COR-L47 (cell line): Measurements from ENCODE around the gene EVC2.

Experiments used
- DNase-seq: peaks from one replicate; lab custom pipeline; 2025; lab: John Stamatoyannopoulos, UW

Gene EVC2, protein sequence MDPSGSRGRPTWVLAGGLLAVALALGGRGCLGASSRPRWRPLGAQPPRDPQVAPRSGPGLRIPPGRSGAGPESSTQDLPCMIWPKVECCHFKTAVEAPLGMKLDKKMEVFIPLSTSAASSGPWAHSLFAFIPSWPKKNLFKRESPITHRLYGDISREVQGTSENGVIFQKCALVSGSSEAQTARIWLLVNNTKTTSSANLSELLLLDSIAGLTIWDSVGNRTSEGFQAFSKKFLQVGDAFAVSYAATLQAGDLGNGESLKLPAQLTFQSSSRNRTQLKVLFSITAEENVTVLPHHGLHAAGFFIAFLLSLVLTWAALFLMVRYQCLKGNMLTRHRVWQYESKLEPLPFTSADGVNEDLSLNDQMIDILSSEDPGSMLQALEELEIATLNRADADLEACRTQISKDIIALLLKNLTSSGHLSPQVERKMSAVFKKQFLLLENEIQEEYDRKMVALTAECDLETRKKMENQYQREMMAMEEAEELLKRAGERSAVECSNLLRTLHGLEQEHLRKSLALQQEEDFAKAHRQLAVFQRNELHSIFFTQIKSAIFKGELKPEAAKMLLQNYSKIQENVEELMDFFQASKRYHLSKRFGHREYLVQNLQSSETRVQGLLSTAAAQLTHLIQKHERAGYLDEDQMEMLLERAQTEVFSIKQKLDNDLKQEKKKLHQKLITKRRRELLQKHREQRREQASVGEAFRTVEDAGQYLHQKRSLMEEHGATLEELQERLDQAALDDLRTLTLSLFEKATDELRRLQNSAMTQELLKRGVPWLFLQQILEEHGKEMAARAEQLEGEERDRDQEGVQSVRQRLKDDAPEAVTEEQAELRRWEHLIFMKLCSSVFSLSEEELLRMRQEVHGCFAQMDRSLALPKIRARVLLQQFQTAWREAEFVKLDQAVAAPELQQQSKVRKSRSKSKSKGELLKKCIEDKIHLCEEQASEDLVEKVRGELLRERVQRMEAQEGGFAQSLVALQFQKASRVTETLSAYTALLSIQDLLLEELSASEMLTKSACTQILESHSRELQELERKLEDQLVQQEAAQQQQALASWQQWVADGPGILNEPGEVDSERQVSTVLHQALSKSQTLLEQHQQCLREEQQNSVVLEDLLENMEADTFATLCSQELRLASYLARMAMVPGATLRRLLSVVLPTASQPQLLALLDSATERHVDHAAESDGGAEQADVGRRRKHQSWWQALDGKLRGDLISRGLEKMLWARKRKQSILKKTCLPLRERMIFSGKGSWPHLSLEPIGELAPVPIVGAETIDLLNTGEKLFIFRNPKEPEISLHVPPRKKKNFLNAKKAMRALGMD

DNA sequence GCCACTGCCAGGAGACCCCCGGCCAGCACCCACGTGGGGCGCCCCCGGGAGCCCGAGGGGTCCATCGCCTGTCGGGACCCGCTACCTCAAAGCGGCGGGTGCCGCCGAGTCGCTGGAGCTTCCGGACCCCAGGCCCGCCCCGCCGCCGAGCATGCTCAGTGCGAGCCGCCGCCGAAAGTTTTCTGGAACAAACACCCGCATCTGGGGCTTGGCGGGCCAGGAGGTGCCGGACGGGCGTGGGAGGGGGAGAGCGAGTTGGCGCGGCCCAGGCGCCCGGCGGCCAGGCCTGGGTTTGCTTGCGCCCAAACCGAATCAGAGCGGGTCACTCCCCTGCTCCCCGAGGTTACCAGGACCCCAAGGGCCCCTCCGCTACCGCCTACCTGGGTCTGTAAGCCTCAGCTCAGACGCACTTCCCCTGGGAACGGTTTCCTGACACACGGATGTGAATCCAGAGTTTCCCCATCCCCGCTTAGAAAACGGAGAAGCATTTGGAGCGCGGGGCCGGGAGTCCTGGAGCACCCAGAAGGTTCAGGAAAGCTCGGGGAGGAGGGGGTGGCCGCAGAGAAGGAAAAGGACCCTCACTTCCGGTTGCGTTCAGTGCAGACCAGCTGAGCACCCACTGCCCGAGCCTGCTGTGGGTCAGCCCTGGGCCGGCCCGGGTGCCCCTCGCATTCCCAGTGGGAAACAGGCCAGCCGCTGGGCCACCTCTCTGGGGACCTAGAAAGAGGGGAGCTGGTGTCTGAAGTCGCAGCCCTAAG, at the start of gene EVC2:
Gene EVC2 (minus strand): TSS at position 111 of the 758 bp plus-strand sequence. CDS start 46 bp downstream, at position 65.
- DNase-seq, result no peak

DNA sequence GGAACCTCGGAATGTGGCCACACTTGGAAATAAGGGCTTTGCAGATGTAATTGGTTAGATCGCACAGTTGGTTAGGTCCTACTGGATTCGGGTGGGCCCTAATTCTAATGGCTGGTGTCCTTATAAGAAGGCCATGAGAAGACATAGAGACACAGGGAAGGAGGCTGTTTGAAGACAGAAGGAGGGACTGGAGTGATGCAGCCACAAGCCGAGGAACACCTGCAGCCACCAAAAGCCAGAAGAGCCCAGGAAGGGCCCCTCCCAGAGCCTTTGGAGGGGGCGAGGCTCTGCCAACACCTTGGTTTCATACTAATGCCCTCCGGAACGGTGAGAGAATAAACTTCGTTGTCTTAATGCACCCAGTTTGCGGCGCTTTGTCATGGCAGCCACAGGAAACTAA, 49.6 kb upstream of the EVC2 start:
- DNase-seq, result no peak

DNA sequence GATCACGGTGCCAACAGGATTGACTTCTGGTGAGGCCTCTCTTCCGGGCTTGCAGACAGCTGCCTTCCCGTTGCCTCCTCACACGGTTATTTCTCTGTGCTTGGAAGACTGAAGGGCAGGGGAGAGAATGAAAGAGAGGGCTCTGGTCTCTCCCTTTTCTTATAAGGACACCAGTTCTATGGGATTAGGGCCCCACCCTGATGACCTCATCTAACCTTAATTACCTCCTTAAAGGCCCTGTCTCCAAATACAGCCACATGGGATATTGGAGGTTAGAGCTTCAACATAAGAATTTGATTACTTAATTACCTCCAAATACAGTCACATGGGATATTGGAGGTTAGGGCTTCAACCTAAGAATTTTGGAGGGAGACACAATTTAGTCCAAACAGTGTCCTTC, 49.2 kb upstream of the EVC2 start:
- DNase-seq, result no peak

DNA sequence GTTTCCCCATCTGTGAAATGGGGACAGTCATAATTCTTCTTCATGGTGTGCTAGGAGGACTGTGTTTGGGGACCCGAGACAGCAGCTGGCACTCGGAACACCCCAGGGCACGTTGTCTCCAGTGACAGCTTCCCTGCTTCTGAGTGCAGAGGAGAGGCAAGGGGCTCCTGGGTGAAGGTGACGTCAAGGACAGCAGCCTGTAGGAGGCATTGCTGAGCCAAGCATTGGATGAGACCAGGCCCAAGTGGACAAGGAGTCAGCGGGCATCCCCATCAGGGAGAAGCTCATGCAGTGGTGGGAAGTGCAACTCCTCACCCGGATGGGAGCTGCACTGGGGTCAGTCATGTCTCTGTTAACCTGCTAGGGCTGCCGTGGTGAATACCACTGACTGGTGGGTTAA, 48.7 kb upstream of the EVC2 start:
- no peak for DNase-seq

DNA sequence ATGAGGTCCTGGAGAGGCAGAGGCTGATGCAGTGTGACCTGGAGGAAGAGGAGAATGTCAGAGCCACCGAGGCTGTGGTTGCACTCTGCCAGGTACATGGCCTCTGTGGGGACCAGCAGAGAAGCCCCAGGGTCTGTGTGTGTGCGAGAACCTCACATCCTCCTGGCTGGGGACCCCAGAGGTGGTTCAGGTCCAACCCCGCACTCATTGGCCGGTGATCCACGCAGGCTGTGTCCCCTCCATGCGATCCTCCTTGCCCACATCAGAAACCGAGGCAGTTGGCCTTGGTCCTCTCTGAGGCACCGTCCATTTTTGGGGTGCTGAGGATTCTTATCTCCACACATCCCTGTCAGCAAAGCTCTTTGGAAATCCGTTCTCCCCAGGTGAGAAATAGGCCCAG, 47.9 kb upstream of the EVC2 start:
- no peak for DNase-seq

DNA sequence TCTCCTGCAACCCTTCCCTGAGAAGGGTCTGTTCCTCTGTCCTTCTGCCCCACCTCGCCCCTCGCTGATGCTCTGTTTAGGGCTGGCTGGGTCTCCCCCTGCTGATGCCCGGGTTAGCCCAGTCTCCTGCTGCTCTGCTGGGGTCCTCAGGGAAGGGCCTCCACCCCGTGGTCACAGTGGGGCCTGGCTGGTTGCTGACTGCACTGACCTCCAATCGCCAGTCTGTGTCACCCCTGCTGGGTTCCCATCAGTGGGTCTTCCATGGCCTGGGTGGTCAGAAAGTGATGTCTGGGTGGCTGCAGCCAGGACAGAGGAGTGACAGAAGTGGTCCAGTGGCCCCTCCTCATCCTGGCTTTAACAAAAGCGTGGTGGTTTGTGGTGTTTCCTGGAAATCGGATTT, 47.3 kb upstream of the EVC2 start:
- DNase-seq, result no peak

DNA sequence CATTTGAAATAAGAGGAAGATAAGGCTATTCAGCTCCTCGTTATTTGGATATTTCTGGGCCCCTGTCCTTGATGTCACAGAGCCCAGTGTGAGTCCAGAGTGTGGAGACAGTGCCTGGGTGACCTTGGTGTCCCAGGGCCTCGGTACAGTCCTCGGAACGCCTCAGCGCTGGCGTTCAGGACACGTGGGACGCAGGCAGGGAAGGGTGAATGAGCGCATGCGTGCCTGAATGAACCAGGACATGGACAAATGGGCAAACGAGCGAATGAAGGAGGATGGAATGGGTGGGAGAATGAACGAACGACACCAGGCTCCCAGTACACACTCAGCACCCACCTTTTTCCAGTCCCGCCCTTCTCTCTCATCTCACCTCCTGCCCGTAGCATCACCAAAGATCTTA, 46.8 kb upstream of the EVC2 start:
- DNase-seq, result no peak

DNA sequence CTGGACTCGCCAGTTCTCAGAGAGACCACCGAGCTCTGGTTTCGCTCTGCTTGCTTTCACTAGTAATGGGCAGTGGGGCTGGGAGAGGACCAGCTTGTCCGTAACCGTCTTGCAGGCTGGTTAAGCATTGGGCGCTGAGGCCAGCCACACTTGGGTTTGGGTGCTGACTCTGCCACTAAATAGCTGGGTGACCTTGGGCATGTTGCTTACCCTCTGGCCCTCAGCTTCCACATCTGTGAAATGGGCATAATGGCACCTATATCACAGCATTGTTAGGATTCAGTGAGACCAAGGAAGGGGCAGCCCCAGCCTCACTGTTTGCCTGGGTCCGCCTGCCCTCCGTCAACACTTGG, 46.1 kb upstream of the EVC2 start:
- DNase-seq, result no peak

DNA sequence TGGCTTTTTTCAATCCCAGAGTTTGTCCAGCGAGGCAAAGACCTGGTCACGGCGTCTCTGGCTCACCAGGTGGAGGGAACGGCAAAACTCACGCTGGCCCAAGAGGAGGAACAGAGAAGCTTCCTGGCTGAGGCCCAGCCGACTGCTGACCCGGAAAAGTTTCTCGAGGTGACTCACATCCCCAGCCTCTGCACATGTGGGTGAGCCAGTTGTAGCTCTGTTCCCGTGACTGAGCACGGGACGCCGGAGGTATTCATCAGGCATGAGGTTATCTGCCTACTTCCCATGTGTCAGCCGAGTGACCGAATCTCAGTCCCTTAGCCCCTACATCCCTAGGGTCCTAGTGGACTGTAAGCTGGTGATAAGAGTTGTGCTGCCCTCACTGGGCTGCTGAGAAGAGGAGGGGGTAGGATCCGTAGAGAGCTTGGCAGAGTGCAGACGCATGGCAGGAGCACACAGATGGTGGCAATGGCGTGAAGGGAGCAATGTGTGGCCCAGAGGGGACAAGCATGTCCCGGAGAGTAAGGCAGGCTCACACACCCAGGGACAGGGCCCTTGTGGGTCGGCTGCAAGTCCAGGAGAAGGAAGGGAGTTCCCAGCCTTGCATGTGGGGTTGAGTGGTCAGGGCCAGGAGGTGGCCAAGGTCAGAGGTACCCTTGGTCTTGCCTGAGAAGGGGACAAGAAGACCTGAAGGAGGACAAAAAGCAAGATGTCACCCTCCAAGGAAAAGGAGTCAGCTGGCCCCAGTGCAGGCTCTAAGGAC, 45.6 kb upstream of the EVC2 start:
- no peak for DNase-seq

DNA sequence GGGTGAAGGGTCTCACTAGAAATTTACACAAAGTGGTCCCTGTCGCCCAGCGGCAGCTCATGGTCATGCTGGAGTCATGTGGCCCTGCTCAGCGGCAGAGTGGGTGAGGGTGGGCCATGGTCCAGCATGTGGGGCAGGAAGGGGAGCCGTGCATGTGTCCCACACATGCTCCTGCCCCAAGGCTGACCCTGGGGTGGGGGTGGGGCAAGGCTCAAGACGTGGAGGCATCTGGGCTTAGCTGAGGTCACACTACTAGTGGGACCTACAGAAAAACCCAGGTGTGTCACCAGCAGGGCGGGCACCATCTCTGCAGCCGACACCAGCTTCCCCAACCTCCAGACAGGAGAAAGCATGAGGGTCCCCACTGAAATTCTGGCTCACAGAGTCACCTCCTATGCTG, 45.0 kb upstream of the EVC2 start:
- DNase-seq, result no peak

DNA sequence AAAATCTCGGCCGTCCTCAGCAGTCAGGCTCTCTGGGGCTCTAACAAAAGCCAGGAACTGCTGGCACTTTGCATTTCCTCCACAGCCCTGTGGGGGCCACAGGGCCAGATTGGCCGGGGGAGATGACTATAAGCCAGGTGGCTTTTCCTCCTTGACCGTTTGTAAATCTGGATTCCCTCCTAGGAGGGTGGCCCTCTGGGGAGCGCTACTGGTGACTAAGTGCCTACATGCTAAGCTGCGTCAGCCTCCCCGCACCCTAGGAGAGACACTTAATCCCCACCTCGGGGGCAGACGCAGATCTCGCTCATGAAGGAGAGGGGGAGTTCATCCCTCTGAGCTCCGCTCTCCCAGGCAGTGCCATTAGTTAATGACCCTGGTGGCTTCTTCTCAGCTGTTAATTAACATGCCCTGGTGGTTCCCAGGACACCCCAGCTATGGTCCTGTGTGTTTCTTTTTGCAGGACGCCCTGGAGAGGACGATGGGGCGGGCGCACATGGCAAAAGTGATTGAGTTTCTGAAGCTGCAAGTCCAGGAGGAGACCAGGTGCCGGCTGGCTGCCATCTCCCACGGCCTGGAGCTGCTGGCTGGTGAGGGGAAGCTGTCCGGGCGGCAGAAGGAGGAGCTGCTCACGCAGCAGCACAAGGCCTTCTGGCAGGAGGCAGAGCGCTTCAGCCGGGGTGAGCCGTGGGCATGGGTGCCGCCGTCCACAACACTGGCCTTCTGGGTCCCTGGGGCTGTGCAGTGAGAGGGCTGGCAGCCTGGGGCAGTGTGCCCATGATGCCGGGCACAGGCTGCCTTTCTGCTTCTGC, 44.2 kb upstream of the EVC2 start:
- DNase-seq, result no peak

DNA sequence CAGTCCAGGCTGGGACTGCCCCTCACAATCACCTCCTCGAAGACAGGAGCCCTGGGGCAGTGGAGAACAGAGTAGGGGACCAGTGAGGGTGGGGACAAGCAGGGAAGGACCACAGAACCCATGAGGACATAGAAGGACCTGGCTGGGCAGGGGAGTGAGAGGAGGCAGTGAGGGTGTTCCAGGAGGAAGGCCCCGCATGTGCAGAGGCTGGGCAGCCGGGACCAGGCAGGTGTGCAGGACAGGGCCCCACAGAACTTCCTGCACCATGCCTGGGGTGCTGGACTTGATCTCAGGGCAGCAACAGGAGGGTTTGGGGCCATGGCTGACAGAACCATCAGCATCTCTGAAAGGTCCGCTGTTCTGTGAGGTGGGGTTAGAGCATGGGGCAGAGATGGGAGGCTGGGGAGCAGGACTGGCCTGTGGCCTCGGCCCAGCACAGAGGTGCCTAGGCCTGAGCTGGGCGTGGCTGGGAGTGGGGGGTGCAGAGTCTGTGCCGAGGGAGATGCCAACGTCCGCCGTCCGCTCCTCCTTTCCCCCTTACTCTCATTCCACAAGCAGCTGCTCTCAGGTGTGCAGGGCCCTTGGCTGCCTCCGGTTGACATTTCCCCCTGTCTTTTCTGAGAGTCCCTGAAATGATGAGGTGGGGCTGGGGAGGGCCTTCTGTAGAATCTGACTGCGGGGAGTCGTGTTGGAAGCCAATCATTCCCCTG, 43.5 kb upstream of the EVC2 start:
- no peak for DNase-seq

DNA sequence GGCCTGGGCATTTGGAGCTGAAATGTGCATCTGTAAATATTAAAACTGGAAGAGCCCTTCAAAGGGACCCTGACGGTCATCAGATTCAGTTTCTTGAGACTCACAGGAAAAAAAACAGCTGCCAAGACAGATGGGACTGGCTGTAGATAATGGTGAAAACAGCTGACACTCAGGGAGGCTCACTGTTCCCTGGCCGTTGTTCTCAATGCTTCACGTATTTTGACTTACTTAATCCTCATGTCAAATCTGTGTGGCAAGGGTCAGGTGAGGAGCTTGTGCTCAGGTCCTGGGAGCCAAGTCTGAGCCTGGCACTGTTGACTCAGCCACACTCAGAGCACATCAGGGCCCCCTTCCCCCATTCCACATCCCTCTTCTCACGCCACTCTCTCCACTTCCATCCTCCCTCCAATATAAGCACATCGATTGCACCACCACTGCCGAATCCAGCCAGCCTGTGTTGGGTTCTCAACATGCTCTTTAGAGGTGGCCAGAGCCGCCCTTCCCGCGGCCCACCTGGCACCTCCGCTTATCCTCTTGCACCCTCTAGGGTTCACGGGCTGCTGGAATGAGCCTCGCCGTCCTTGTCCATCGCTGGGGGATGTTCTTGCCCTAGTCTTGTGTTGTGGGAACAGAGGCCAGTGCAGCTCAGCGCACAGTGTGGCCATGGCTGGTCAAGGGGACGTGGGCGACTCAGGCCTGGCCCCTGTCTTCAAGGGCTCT, 42.7 kb upstream of the EVC2 start:
- no peak for DNase-seq

DNA sequence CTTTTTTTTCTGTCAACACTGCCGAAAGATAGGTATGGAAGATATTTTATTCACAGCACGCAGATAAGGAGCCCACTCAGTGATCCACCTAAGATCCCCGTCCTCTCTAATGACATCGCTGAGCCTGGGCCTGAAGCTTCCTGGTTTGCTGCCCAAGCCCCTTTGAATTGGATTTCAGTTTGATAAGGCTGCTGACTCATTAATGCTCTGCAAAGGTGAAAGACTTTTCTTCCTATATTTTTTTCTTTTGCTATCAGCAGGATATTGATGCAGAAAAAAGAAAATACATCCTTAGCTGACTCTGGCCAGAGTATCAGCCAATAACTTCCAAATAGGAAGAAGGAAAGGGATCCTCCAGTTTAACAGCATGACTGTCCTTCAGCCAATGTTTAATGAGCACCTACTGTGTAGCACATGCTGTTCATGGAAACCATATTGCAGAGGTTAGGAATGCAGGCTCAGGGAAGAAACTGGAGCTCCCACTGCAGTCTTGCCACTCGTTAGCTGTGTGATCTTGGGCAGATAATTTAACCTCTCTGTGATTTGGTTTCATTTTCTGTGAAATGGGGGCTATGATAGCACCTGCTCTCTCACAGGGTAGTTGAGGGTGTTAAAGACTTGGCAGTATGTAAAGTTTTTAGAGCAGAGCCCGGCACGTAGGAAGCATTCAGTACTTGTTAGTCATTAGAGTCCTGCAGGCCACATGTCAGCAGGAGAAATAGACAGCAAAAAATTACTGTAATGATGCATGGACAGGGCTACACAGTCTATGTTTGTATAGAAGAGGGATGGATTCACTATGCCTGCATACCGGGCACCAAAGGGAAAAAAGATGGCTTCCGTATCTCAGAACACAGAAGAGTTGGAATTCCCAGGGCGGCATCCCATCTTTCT, 41.9 kb upstream of the EVC2 start:
- no peak for DNase-seq

DNA sequence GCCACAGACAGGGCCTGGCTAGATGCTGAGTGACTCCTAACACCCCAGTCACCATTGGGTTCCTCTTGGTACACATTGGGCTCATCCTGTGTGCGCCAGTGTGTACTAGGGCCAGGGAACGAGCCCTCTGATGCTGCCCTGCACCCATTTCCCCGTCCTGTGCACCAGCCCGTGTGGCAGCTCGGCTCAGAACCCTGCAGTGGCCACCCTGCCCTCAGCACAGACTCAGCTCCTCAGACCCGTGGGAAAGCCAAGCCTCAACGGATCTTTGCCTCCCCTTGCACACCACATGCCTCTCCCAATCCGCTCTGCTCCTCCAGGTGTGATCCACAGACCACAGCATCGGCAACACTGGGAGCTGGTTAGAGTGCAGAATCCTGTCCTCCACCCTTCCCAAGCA, 41.2 kb upstream of the EVC2 start:
- no peak for DNase-seq

DNA sequence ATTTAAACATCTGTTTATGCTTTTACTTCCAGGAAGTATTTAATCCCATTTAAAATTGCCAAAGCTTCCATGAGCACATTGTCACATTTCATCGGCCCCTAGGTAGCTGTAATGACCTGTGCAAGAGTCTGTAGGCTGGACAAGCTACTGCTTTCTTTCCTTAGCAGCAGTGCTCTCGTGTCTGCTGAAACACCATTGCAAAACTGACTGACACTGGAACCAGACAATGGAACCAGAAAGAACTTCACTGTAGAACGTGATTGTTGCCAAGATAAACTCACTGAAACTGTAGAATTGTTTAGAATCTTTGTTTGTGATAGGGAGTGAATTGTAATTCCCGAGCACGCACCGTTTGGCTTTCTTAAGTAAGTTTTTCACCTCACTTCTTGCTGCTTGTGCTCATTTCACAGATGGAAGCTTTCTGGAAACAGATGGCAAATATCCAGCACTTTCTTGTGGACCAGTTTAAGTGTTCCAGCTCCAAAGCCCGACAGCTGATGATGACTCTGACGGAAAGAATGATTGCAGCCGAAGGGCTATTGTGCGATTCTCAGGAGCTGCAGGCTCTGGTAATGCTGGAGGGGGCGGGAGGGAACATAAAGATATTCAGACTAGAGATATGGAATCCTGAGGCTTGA, 39.5 kb upstream of the EVC2 start:
- DNase-seq, result no peak
